Endodermal cell (in vitro differentiated cells): Measurements from ENCODE around the gene OTOR. TPM values are rescaled to one million over a fixed set of nuclear protein-coding genes. Genes with fewer than 3 reads are reported as not detected.

Source experiments
- DNase-seq: peaks from one replicate; pipeline ENCODE4 v3.0.0-alpha.2; 2017
- H3K27ac ChIP-seq: 2 replicates; pipeline ENCODE4 v1.5.1; 2013; ENCODE audit warnings: mild to moderate bottlenecking, low read depth, low read length, moderate library complexity
- H3K27me3 ChIP-seq: 2 replicates; pipeline ENCODE4 v1.6.1; 2013; ENCODE audit warnings: mild to moderate bottlenecking, low read length, moderate library complexity; ENCODE audit not compliant: insufficient read depth, control insufficient read depth, poor library complexity, severe bottlenecking
- H3K36me3 ChIP-seq: 2 replicates; pipeline ENCODE4 v1.7.0; 2013; ENCODE audit warnings: mild to moderate bottlenecking, low read length, moderate library complexity; ENCODE audit not compliant: control insufficient read depth, insufficient read depth
- H3K4me1 ChIP-seq: one replicate; pipeline ENCODE4 v1.7.0; 2013; ENCODE audit warnings: low read length; ENCODE audit not compliant: control insufficient read depth, insufficient read depth
- H3K4me3 ChIP-seq: 2 replicates; pipeline ENCODE4 v1.5.1; 2013; ENCODE audit warnings: mild to moderate bottlenecking, low read length, moderate library complexity
- H3K9ac ChIP-seq: 2 replicates; pipeline ENCODE4 v1.6.1; 2013; ENCODE audit warnings: mild to moderate bottlenecking, low read length, moderate library complexity; ENCODE audit not compliant: poor library complexity, severe bottlenecking; ENCODE audit errors: extremely low read depth
- H3K9me3 ChIP-seq: 2 replicates; pipeline ENCODE4 v1.6.1; 2013; ENCODE audit warnings: mild to moderate bottlenecking, low read length, moderate library complexity; ENCODE audit not compliant: control insufficient read depth
- H3K27ac Mint-ChIP-seq: 2 replicates; pipeline ENCODE4 v1.8.0; 2020; ENCODE audit warnings: mixed read lengths
- H3K27me3 Mint-ChIP-seq: 2 replicates; pipeline ENCODE4 v1.8.0; 2021; ENCODE audit warnings: mild to moderate bottlenecking, mixed read lengths; ENCODE audit not compliant: insufficient read depth
- H3K36me3 Mint-ChIP-seq: 2 replicates; pipeline ENCODE4 v1.8.0; 2020; ENCODE audit warnings: low read depth, mixed read lengths
- H3K4me1 Mint-ChIP-seq: 2 replicates; pipeline ENCODE4 v1.8.0; 2020; ENCODE audit warnings: mixed read lengths
- H3K4me3 Mint-ChIP-seq: 2 replicates; pipeline ENCODE4 v1.8.0; 2020; ENCODE audit warnings: mild to moderate bottlenecking, moderate library complexity, mixed read lengths
- H3K9me3 Mint-ChIP-seq: 2 replicates; pipeline ENCODE4 v1.8.0; 2020; ENCODE audit warnings: mild to moderate bottlenecking, mixed read lengths
- CTCF ChIP-seq: fragments of 200-600 bp; sonication (generic); conservative IDR thresholded peaks from 2 replicates; pipeline ENCODE4 v1.5.0; 2021; ENCODE audit warnings: antibody characterized with exemption, mild to moderate bottlenecking
- WGBS, 2 experiments: methylation state at CpG; one replicate each; pipeline versions ENCODE4 v1.1.5 to v1.1.7; 2013; ENCODE audit warnings: missing lambda C conversion rate in 2 of 2, mixed read lengths in 1 of 2; ENCODE audit not compliant: insufficient coverage in 1 of 2, insufficient read length in 1 of 2; 5-methylcytosine and 5-hydroxymethylcytosine counted together
- total RNA-seq, 2 donors: library from RNA; stranded (reverse); fragmentation: NEBNext Ultra II Directional in 1 of 2; extraction: Animal tissue kit (Norgen Biotek cat#: 25700) in 1 of 2; gene quantifications; 2 replicates in 1 of 2; 3 replicates in 1 of 2; pipeline ENCODE4 v1.2.1, GENCODE V29; 2021

OTOR gene
- total RNA-seq, 2 donors from 2014 or later = not detected

GRCh38 chr20:16781496-16781895, 33.3 kb downstream of the OTOR start:
- DNase-seq = no peak
- WGBS, 2 experiments = 100% methylated on average over 1 of the region's 1 CpG
- no peak overlapping the region for H3K27ac ChIP-seq
- H3K4me1 ChIP-seq = peaks cover 6% of the 10 kb centered on the region
- no peak for TF ChIP-seq CTCF
- Mint-ChIP-seq H3K9me3 (peaks cover 16% of the 10 kb centered on the region), H3K4me1 (peaks cover 6% of the 10 kb centered on the region), H3K4me3 (no peak overlapping the region), H3K27ac (no peak overlapping the region), H3K27me3 (no peaks in the 10 kb centered on the region), H3K36me3 (no peaks in the 10 kb centered on the region)
- H3K4me3 ChIP-seq = no peak overlapping the region
- no peak overlapping the region for H3K9ac ChIP-seq
- H3K27me3 ChIP-seq = no peaks in the 10 kb centered on the region
- no peaks in the 10 kb centered on the region for H3K36me3 ChIP-seq
- peaks cover 7% of the 10 kb centered on the region for H3K9me3 ChIP-seq

DNA sequence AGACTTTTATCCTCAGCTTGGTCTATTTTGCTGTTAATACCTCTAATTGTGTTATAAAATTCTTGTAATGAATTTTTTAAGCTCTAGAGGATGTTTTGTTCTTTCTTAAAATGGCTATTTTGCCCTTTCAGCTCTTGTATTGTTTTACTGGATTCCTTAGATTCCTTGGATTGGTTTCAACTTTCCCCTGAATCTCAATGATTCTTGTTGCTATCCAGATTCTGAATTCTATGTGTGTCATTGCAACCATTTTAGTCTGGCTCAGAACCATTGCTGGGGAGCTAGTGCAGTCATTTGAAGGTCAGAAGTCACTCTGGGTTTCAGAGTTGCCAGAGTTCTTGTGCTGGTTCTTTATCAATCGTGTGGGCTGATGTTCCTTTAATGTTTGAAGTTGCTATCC, 37.1 kb downstream of the OTOR start:
- WGBS, 2 experiments = 80 to 100% methylated on average over 1 of the region's 1 CpG
- no peak overlapping the region for H3K4me3 ChIP-seq
- no peak for DNase-seq
- H3K27ac ChIP-seq = no peak overlapping the region
- Mint-ChIP-seq H3K4me3 (no peak overlapping the region), H3K4me1 (peaks cover 6% of the 10 kb centered on the region), H3K36me3 (no peaks in the 10 kb centered on the region), H3K27ac (no peak overlapping the region), H3K9me3 (peaks cover 20% of the 10 kb centered on the region), H3K27me3 (peaks cover 8% of the 10 kb centered on the region)
- H3K27me3 ChIP-seq = no peaks in the 10 kb centered on the region
- peaks cover 6% of the 10 kb centered on the region for H3K4me1 ChIP-seq
- H3K9me3 ChIP-seq = peaks cover 7% of the 10 kb centered on the region
- no peak for TF ChIP-seq CTCF
- no peak overlapping the region for H3K9ac ChIP-seq
- no peaks in the 10 kb centered on the region for H3K36me3 ChIP-seq

Other genes starting within 250 kb of the OTOR start
- gene KIF16B, start 174.9 kb upstream of the OTOR start, total RNA-seq = 10 to 100 TPM; 17.3 to 18.8 TPM
- 10 to 100 TPM; 75.9 to 89.2 TPM for gene SNRPB2, start 18.3 kb upstream of the OTOR start, total RNA-seq